Omental fat pad (tissue), 4 donors: ENCODE results near the gene MPP3. TPM values are rescaled to one million over a fixed set of nuclear protein-coding genes. Genes with fewer than 3 reads are reported as not detected.

Source experiments
- ATAC-seq: fragments of 150-250 bp; one replicate; pipeline ENCODE4 v1.9.1; 2016; ENCODE audit warnings: mild to moderate bottlenecking, moderate library complexity; ENCODE audit not compliant: low FRiP score
- DNase-seq: peaks from one replicate; pipeline ENCODE4 v3.0.0-alpha.2; 2019; ENCODE audit warnings: low spot score
- total RNA-seq, 4 donors: library from RNA; depleted of rRNA; stranded (reverse); fragments of >200 nt; gene quantifications; one replicate each; pipeline ENCODE4 v1.1.0, GENCODE V29; 2016
- TF ChIP-seq, protein P1 (sequence below), 3 donors: fragments of 450-650 bp; IDR thresholded peaks; one replicate each; pipeline ENCODE4 v1.5.1; 2016 to 2017; ENCODE audit warnings: antibody characterized with exemption in 3 of 3, mild to moderate bottlenecking in 3 of 3, moderate library complexity in 2 of 3

Gene MPP3
- total RNA-seq, 4 donors from 2014 or later: 13.2 to 27.9 (median 24.0) TPM

DNA sequence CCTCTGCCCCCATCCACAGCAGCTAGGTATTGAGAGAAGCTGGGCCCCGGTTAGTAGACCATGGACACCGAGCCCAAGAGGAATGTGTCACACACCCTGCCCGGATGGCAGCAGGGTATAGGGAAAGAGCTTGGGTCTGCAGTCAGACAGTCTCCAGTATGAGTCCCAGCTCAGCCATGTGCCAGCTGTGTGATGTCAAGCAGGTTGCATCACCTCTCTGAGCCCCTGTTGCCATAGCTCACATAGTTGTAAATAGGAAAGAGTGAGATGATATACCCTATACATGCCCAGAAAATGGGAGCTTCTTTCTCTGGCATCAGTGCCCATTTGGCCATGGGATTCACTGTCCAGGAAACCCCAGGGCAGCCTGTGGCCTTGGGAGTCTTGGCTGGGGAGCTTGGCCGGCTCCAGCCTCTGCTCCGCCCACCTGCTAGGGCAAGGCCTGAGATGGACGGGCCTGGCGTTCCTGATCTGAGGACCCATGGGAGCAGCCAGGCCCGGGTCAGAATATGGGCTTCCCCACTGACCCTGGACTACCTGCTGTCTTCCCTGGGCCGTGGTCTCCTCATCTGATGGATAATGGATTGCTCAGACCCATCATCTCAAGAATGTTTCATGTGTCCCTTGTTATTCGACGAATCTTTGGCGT is 27.3 kb upstream of the MPP3 start:
- TF ChIP-seq, protein P1, sequence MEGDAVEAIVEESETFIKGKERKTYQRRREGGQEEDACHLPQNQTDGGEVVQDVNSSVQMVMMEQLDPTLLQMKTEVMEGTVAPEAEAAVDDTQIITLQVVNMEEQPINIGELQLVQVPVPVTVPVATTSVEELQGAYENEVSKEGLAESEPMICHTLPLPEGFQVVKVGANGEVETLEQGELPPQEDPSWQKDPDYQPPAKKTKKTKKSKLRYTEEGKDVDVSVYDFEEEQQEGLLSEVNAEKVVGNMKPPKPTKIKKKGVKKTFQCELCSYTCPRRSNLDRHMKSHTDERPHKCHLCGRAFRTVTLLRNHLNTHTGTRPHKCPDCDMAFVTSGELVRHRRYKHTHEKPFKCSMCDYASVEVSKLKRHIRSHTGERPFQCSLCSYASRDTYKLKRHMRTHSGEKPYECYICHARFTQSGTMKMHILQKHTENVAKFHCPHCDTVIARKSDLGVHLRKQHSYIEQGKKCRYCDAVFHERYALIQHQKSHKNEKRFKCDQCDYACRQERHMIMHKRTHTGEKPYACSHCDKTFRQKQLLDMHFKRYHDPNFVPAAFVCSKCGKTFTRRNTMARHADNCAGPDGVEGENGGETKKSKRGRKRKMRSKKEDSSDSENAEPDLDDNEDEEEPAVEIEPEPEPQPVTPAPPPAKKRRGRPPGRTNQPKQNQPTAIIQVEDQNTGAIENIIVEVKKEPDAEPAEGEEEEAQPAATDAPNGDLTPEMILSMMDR (IDR thresholded peaks at IDR 0.05): no peak
- no peak for ATAC-seq
- no peak for DNase-seq

DNA sequence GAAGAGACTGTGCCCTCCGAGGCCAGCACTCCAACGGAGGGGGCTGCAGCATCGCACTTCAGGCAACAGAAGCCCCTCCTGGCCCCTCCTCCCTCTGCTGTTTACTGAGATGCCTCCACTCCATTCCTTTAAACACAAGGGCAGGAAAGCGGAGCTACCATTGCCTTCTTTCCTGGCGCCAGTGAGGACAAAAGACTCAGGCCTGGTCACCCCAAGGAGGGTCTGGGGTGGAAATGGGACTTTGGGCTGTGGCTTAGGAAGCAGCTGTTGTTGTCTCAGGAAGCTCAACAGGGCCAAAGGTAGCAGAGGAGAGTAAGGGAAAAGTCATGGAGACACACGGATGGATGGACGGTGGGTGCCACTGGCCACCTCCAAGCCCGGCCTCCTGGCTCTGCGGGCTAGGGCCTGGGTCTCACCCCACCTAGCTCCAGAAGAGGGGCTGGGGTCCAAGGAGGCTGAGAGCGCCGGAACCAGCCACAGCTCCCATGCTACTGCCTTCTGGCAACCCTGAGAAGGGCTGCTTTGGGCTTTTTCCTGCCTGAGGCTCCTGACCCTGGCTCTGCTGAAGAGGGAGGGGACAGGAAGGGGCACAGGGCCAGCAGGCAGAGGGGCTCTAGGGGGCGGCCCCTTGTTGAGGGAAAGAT is 25.1 kb upstream of the MPP3 start:
- DNase-seq (no peak), ATAC-seq (no peak)
- TF ChIP-seq, protein P1 (IDR thresholded peaks at IDR 0.05): no peak

DNA sequence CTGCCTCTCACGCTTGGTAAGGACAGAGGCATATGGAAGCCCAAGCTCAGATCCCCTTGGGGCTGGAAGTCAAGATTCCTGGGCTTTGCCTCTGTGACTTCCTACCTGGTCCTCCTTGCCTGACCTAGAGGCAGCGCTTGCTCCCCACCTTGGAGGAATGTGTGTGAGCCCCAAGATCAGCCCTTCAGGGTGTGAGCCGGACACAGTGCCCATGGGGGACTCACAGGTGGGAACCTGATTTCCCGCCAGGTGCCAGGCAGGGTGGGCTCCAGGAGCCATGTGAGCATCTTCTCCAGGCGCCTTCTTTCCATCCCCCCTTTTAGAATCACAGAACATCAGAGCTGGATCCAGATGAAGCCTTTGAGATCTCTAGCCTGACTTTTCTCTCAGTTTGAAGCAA is 24.2 kb upstream of the MPP3 start:
- DNase-seq (no peak), ATAC-seq (no peak)
- TF ChIP-seq, protein P1 (IDR thresholded peaks at IDR 0.05): no peak

DNA sequence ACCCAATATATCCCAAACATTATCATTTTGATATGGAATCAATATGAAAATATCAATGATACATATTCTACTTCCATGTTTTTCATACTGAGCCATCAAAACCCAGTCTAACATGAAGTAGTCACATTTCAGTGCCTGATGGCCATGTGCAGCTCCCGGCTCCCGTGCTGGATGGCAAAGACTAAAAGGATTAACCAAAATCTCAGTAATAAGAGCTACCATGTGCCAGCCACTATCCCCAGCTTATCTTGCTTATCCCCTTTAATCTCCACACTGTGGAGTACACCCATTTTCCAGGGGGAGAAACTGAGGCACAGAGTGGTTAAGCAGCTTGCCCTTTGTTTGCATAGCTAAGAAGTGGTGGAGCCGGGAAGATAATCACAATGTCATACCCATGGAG is 23.2 kb upstream of the MPP3 start:
- DNase-seq: no peak
- no peak for ATAC-seq
- TF ChIP-seq, protein P1 (IDR thresholded peaks at IDR 0.05): no peak

DNA sequence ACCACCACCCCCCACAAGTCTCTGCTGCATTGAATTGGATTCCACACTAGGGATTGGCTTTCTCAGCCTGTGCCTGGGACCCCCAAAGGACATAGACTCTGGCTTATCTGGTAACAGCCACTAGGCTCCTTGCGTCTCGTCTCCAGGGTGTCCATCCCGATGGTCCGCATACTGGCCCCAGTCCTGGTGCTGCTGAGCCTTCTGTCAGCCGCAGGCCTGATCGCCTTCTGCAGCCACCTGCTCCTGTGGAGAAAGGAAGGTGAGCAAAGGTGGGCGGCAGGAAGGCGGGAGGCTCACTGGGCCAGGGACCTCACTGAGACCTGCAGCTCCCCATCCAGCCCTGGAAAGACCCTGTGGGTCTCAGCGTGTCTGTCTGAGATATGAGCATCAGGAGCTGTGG is 22.1 kb upstream of the MPP3 start:
- DNase-seq (no peak), ATAC-seq (no peak)
- TF ChIP-seq, protein P1 (IDR thresholded peaks at IDR 0.05): no peak

DNA sequence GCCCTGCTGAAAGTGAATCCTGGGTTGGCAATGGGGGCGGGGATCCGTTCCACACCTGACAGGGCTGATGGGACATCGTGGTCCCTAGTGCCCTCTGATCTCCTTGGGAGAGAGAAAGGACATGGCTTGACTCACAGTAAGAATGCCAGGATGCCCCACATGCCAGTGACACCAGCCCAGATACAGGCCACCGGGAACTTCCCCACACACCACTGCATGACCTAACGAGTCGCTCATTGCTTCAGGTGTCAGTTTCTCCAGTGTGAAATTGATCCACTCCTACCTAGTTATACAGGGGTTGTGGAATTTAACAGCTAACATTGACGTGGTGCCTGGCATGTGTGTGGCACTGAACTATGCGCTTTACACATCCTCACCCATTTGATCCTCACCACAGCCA is 21.6 kb upstream of the MPP3 start:
- TF ChIP-seq, protein P1 (IDR thresholded peaks at IDR 0.05): no peak
- DNase-seq: no peak
- ATAC-seq: no peak

DNA sequence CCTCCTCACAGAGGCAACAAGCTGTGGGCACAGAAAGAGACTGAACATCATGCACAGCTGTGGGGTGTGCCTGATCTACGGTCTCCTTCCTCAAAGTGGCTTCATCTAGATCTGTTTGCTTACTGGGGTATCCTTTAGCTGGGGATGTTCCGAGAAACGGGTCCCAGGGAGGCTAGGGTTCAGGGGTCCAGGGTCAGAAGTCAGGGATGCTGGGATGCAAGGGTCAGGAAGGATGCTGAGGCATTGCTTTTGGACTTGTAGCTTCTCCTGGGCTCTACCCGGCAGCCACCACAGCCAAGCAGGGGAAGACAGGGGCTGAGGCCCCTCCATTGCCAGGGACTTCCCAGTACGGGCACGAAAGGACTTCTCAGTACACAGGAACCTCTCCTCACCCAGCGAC is 20.6 kb upstream of the MPP3 start:
- TF ChIP-seq, protein P1 (IDR thresholded peaks at IDR 0.05): no peak
- ATAC-seq (no peak), DNase-seq (no peak)
